Stimulated activated CD4-positive, alpha-beta T cell treated with anti-CD3 and anti-CD28 coated beads, TNF-alpha, amount 100 ng/mL, for 1 hour (primary cell): ENCODE data around the gene CPED1.
"Not testable (repeated sequence)": the region's sequence is repeated elsewhere in the genome, so short reads cannot be mapped to it uniquely, and the experiment has no call there.

Experiments used
- DNase-seq, 3 donors: peaks; one replicate each; pipeline ENCODE4 v3.0.0-alpha.2; 2020; ENCODE audit warnings: low read depth in 3 of 3, low spot score in 1 of 3

CPED1 gene

DNA sequence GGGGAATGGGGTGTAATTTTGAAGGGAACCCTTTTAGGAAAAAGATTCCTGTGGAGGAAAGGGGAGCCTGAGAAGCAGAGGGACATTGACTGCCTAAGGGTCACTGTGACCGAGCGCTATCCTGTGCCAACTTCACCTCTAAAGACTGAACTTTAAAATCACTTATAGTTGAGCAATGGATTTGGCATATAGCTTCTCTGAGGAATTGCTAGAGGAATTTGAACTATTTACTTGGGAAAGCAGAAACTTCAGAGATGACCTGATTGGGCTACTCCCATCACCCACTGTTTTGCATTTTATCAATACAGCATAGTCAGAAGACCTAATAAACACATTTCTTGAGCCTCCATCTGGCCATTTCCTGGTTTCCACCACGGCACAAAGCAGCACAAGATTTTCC, 316.6 kb downstream of the CPED1 start:
- no peak for DNase-seq

DNA sequence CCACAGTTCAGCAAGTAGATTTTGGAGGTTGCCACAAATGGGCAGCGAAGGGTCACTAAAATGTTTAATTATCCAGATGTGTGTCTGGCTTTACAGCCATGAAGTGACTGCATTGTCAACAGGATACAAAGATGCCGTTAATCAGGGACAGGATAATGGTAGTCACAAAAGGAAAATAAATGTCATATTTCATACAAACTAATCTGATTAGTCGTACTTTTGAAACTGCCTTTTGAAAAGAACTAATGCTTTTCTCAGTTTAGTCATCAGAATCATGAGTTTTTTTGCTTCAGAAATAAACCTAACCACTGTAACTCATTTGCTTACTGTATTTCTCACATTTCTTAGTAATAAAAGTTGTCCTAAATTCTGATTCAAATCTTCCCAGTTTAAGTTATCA, 318.1 kb downstream of the CPED1 start:
- DNase-seq: no peak

DNA sequence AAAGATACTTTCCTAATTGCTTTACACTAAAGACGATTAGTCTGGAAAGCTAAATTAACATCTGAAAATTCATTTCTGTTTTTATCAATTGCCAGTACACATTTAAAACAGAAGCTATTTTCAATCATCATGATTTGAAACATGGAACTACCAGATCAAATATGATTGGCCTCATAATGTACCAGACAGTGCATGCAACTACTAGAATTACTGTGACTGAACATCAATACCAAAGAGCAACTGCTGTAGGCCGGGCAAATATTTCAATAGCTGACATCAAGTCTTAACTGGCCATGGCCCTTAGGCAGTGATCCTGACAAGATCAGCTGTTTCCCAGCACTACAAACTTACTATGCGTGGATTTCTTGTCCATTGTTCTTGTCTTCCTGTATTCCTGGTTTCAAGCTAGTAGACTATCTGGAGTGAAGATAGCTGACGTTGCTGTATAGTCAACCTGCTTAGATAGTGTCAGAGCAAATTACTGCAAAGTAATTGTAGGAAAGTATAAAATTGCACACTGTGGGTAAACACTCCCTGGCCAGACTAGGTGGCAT, 318.6 kb downstream of the CPED1 start:
- DNase-seq: no peak

DNA sequence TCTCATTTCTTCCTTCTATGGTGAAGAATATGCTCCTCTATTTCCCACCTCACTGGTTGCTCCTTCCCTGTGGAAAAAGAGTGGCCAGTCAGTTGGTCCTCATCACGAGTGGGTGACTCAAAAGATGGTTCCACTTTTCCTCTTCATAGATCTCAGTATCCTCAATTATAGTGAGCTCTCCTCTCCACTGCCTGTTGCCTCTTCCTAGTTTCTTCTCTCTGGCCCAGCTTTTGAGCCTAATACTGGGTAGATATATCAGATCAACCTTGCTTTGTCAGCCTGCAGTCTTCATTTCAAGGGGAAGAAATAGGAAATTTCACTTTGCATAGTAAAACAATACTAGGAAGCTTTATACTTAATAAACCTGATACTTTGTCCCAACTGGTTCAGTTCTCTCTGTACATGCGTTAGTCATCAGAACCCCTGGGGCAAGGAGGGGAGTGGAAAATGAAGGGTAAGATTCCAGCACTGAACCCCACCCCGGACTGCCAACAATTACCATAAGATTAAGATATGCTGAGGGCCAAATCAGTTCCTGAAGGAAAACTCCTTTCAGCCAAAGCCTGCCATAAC, 324.8 kb downstream of the CPED1 start:
- no peak for DNase-seq

DNA sequence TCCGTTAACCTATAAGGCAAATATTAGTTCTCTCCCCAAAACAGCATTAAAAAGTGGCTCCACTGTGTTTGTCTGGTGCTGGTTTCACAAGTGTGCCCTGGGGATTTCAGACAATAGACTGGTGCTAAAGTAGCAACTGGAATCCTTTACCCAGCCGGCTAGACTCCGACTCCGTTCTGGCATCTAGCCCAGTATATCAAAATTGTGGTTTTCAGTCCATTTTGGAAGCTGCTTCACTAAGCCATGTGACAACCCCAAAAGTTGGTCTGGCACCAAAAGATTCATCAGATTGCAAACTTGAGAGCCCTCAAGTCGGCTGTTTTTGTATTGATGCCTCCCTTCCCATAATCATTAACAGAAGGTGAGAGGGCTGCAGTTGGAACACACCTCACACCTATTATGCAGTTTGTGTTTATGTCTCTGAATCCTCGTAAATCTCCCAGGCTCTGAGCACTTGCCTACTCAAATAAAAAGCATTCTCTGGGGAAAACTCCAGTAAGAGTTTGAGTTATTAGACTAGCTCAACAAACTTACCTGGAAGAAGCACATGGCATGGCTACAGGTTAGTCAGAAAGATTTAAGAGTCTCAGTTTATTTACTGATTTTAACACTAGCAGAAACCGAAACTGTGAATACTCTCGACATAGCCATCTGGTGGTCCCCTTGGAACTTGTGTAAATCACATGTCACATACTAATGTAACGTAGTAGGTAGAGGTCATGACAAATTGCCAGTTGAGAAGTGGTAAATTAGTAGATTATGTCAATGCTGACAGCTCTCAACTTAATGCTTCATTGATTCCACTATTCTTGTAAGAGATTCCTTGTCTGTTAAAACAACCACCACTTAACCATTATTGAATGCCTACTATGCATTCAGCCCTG, 325.5 kb downstream of the CPED1 start:
- DNase-seq: no peak

DNA sequence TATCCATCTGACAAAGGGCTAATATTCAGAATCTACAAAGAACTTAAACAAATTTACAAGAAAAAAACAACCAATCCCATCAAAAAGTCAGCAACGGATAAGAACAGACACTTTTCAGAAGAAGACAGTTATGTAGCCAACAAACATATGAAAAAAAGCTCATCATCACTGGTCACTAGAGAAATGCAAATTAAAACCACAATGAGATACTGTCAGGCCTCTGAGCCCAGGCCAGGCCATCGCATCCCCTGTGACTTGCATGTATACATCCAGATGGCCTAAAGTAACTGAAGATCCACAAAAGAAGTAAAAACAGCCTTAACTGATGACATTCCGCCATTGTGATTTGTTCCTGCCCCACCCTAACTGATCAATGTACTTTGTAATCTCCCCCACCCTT, 326.7 kb downstream of the CPED1 start:
- not testable (repeated sequence) for DNase-seq

DNA sequence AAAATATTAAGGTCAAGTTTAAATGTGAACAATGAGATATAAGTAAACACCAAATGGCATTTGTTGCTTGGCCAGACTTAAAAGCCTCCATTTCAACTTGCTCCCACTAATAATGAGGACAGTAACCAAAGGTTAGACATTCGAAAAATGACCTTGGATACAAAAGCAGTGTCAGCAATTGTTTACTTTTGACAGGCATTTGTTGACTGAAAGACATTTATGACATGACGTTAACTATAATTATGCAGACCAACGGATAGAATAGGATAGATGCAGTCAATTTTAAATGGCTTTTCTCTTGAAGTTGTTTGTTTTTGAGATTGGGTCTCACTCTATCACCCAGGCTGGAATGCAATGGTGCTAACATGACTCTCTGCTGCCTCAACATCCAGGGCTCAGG, 333.9 kb downstream of the CPED1 start:
- DNase-seq: no peak

DNA sequence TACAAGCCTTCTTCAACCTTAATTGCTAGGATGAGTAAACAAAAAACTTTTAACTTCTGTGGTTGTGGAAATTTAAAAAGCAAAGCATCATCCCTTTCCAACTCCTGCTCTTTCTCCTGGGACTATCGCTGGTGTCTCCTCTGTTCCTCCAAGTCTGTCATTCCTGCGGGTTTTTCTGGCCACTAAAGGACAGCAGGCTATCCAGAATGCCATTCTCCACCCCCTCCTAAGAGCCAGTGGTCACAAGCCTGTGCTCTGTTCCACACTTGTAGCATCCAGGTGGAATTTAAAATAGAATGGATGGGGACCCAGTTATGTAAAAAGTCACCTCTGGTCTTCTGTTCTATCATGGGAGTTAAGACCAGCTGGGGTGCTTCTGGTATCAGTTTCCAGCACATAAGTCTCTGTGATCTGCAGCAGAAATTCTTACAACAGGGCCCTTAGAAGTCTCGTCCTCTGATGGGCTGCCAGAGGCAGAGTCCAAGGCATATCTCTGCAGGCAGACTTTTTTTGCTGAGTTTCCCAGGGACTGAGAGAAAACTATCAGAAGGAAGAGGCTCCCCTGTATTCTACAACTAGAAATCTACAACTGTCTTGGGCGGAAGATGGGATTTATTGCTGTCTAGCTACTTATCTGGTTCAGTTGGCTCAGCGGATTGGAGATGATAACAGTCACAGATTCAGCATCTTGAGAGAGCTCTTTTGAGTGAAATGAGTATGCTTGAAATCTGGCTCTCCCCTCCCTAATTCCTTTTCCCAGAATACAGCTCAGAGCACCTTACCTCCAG, 335.2 kb downstream of the CPED1 start:
- no peak for DNase-seq

DNA sequence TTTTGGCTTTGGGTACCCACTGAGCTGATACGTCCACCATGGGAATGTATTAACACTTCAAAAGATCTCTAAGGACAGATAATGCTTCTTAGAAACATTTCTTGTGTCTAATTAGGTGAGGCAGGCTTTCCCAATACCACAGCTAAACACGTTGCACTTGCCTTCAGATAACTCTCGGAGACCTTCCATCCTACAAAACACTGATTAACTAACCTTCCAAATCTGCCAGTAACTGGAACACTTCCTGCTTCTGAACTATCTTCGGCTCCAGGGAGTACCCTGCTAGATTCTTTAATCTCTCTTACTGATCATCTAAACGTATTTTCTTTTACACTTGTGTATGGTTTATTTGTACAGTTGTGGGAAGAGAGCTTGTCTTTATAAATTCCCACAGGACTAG, 339.2 kb downstream of the CPED1 start:
- DNase-seq: no peak

DNA sequence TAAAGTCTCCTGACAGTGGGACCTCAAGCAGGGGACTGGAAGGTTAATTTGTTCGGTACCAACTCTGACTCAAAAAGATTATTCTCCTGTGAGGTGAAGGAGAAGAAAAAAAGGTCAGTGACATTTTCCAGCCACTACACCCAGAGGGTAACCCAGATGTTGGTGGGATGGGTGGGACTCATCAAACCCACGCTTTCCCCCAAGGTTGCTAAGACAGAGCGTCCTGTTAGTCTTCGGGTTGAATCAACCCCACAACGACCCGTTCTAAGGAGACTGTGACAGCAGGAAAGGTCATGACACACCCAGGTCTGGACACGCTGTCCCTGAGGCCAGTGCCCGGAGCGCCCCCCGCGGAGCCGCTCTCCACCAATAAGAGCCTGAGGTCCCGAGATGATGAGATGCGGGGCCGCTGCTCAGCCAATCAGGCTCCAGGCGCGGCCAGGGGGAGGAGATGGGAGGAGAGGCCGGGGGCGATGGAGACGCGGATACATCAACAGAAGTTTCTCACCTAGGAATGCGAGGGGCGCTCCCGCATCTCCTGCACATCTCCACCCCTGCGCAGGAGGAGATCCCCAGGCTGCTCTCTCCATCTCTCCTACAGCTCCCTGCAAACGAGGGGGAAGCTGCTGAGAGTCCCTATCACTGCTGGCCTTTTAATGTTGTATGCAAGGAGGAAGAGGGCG, 340.1 kb downstream of the CPED1 start, which contains the start of gene WNT16:
WNT16 (plus strand) TSS at position 493 of the 683 bp plus-strand sequence. CDS start 293 bp downstream, outside the sequence.
- no peak for DNase-seq

DNA sequence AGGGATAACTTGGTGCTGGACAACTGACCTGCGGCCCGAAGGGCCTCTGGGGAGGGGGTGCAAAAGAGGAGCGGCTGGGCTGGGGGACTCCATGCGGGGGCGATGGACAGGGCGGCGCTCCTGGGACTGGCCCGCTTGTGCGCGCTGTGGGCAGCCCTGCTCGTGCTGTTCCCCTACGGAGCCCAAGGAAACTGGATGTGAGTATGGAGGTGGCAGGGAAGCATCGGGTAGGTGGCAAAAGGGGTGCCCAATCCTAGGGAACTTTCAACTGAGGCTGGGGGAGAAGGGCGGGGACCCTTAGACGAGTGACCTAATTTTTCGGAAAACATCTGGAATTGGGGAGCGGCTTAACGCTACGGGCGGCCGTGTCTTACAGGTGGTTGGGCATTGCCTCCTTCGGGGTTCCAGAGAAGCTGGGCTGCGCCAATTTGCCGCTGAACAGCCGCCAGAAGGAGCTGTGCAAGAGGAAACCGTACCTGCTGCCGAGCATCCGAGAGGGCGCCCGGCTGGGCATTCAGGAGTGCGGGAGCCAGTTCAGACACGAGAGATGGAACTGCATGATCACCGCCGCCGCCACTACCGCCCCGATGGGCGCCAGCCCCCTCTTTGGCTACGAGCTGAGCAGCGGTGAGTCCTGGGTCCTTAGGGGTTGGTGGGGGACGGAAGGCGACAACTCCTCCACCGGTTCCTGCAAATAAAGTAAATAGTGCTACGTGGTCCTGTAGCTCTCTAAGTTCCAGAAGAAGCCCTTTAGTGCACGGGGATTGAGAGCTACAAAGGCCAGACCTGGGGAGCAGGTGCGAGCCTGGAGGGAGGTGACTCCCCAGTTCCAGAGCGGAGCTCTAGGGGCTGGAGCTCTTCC, 340.9 kb downstream of the CPED1 start:
- no peak for DNase-seq

DNA sequence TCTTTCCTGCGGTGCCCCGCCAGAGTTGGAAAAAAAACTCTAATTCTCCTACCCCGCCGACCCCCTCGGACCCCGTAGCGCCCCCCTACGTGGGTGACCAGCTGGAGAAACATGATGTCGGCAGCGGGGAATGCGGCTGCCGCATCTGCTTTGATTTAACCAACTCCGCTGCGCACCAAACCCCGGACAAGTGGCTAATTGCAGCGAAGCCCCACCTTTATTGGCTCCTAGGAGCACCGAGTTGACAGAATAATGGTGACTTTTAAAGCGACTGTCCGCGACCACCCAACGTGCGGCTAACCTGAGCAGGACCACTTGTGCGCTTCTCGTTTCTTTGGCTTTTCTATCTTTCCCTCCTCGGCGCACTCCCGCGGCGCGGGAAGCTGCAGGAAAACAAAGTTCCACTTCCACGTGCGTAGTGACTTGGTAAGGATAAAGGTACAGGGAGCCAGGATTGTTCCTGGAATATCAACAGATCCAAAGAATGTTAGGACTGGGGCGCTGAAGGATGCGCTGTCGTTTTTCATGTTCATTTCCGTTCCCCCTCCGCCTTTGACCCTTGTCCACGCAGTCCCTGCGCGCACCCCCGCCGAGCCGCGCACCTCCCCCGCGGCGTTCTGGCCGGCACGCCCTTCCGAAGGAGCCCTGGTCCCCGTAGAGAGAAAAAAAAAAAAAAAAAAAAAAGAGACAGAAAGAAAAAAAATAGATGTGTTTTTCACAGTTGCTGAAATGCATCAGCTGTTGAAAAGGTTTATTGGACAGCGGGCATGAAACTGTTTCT, 341.7 kb downstream of the CPED1 start:
- no peak for DNase-seq

DNA sequence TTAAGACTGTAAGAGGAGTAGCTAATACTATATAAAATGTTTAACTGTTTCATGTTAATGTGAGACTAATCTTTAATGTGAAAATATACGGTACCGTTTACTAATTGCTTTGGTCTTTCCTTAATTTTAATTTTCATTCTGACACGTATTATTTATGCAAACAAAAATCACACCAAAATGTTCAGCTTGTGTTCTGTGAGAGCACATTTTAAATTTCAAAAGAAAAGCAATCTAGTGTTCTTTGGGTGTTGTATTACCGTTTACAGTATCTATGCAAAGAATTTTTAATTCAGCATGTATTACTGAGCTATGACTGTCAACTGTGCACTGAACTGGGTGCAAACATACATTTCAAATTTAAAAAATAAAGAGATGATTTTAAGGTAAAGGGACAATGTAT, 342.5 kb downstream of the CPED1 start:
- DNase-seq: no peak

DNA sequence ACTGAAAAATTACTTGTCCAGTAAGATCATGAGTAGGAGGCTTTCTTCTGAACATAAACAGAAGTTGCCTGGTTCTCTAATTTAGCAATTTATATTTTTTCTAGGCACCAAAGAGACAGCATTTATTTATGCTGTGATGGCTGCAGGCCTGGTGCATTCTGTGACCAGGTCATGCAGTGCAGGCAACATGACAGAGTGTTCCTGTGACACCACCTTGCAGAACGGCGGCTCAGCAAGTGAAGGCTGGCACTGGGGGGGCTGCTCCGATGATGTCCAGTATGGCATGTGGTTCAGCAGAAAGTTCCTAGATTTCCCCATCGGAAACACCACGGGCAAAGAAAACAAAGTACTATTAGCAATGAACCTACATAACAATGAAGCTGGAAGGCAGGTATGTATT, 343.1 kb downstream of the CPED1 start:
- no peak for DNase-seq

DNA sequence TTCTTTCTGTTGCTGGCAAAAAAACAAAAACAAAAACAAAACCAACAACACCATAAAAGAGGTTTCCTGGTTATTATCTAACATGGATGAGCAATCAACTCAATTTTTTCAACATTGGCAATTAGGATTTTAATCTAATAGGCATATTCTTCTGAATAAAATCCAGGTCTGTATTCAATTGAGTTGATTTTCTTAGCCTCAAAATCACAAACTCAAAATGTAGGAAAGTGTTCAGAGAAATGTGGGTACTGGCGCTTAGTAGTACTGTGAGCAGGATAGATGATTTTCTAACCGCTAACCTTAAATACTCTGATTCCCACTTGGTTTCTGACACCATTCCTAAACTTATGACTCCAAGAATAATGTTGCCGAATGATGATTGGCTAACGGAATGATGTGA, 345.9 kb downstream of the CPED1 start:
- no peak for DNase-seq

DNA sequence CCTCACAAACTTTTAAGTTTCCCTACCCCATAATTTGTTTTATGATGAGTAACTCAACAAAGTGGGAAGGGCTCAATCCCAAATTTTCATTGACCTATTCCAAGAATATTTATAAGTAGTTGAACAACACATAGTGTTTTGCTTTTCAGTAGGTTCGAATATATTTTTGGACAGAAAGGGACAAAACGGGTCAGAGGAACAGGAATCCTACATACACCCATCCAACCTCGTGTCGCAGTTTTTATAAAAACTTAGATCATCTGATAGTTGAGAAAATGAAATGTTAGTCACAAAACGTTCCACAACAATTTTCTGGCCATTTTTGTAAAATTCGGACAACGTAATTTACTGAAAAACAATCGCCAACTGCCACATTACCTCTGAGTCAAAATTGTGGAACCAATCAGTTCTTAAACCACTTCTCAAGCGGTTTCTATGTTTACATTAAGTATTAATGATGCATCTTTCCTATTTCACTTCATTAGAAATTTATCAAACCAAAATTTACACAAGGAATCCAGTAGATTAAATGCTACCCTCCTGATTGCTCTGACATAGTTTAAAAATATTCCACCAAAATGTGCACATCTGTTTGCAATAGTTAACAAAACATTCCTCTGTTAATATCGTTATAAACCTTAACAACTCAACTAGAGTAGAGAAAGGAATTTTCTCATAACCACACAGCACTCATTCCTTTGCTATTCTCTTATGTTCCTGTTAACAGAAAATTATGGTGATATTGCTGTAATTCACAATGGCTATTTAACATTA, 346.6 kb downstream of the CPED1 start:
- no peak for DNase-seq

DNA sequence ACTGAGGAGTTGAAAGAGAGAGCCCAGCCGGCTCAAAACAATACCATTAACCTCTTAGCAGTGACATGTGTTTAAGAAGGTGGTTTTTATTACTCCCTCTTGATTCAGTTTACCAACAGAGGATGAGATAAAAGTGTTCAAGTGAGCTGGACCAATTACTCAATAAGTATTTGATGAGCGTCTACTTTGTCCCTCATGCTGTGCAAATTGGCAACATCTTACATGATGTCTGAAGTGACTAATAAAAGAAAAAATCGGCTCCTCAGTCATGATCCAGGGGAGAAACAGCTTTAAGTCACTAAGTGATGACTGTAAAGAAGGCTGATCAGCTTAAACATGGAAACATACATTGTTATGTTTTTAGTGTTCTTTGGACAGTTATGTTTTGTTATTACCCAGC, 348.1 kb downstream of the CPED1 start:
- no peak for DNase-seq

DNA sequence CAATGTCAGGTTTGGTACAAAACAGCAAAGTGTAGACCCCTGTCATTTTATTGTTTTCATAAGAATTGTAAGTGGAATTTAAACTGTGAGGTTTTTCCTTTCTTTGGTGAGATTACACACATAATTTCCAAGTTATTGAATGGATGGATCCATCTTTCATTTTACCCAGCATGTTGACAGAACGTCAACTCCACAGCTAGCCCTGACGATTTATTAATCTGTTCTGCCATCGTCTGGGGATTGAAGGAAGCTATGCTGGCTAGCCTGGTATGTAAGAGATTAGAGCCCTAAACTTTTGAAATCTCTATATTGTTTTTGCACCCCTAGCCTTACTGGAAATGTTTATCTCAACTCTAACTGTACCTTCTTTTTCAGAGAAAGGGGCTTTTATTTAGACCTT, 348.9 kb downstream of the CPED1 start:
- no peak for DNase-seq

DNA sequence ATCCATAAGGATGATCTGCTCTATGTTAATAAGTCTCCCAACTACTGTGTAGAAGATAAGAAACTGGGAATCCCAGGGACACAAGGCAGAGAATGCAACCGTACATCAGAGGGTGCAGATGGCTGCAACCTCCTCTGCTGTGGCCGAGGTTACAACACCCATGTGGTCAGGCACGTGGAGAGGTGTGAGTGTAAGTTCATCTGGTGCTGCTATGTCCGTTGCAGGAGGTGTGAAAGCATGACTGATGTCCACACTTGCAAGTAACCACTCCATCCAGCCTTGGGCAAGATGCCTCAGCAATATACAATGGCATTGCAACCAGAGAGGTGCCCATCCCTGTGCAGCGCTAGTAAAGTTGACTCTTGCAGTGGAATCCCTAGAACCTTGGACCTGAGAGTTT, 350.6 kb downstream of the CPED1 start:
- no peak for DNase-seq
